B cell (primary cell): Measurements from ENCODE around the gene APBA2. TPM values are rescaled to one million over a fixed set of nuclear protein-coding genes. Genes with fewer than 3 reads are reported as not detected.

Source experiments
- ATAC-seq: fragments of 200-7000 bp; cut with Tn5 transposase; one replicate; pipeline ENCODE4 v1.10.0; 2021; ENCODE audit warnings: low read depth, mild to moderate bottlenecking, moderate number of reproducible peaks, moderate library complexity
- CTCF ChIA-PET: fragments of 350-600 bp; sonication (Branson Sonifier 250); formaldehyde crosslinking; loops from one replicate; lab custom pipeline; 2021; ENCODE audit warnings: antibody characterized with exemption, inconsistent platforms; lab: Charles Lee
- POLR2A ChIA-PET: fragments of 350-600 bp; sonication (Branson Sonifier 250); formaldehyde crosslinking; loops from one replicate; lab custom pipeline; 2021; ENCODE audit warnings: antibody characterized with exemption; lab: Charles Lee
- DNase-seq: peaks from one replicate; pipeline ENCODE4 v3.0.0; 2013
- H2AFZ ChIP-seq: 2 replicates; pipeline ENCODE4 v1.6.1; 2012; ENCODE audit warnings: mild to moderate bottlenecking, low read depth, low read length; ENCODE audit not compliant: insufficient read depth, poor library complexity, severe bottlenecking
- H3K27ac ChIP-seq, 2 donors: 1 replicate in 1 of 2; 2 replicates in 1 of 2; pipeline ENCODE4 v1.5.1; 2012 to 2013; ENCODE audit warnings: low read length in 2 of 2, mild to moderate bottlenecking in 2 of 2, moderate library complexity in 1 of 2
- H3K27me3 ChIP-seq, 4 experiments: fragments of 200-600 bp in 1 of 4; sonication (generic) in 1 of 4; replicated peaks in 1 of 4; 1 replicate in 2 of 4; 2 replicates in 2 of 4; pipeline versions ENCODE4 v1.6.1 to v1.7.0; 2013 to 2016; ENCODE audit warnings: low read length in 3 of 4, mild to moderate bottlenecking in 2 of 4, mixed read lengths in 1 of 4, moderate library complexity in 1 of 4; ENCODE audit not compliant: insufficient read depth in 4 of 4, control insufficient read depth in 3 of 4; ENCODE audit errors: control extremely low read depth in 1 of 4
- H3K36me3 ChIP-seq, 2 experiments: replicated peaks in 1 of 2; 1 replicate in 1 of 2; 2 replicates in 1 of 2; pipeline versions ENCODE4 v1.6.1 to v1.7.1; 2013; ENCODE audit warnings: low read length in 1 of 2; ENCODE audit not compliant: insufficient read depth in 2 of 2, control insufficient read depth in 1 of 2; ENCODE audit errors: control extremely low read depth in 1 of 2, extremely low read depth in 1 of 2
- H3K4me1 ChIP-seq, 2 donors: fragments of 200-600 bp in 1 of 2; sonication (generic) in 1 of 2; 1 replicate in 1 of 2; 2 replicates in 1 of 2; pipeline versions ENCODE4 v1.5.1 to v1.6.1; 2013 to 2017; ENCODE audit warnings: low read length in 2 of 2; ENCODE audit not compliant: control insufficient read depth in 2 of 2, insufficient read depth in 2 of 2
- H3K4me2 ChIP-seq: replicated peaks from 2 replicates; pipeline ENCODE3; 2012; ENCODE audit warnings: mild to moderate bottlenecking, low read depth, low read length; ENCODE audit not compliant: poor library complexity, severe bottlenecking
- H3K4me3 ChIP-seq, 5 experiments: fragments of 200-600 bp in 1 of 5; sonication (generic) in 1 of 5; 1 replicate in 3 of 5; 2 replicates in 2 of 5; pipeline versions ENCODE4 v1.5.1 to v1.7.0; 2011 to 2016; ENCODE audit warnings: low read length in 4 of 5, mild to moderate bottlenecking in 4 of 5, low read depth in 2 of 5, control low read depth in 1 of 5, moderate library complexity in 1 of 5; ENCODE audit not compliant: insufficient read depth in 1 of 5; ENCODE audit errors: control extremely low read depth in 1 of 5, extremely low read depth in 1 of 5
- H3K79me2 ChIP-seq: fragments of 200-600 bp; sonication (generic); one replicate; pipeline ENCODE4 v1.6.0; 2016; ENCODE audit warnings: low read length; ENCODE audit not compliant: control insufficient read depth, insufficient read depth
- H3K9ac ChIP-seq: fragments of 200-600 bp; sonication (generic); 2 replicates; pipeline ENCODE4 v1.6.1; 2017; ENCODE audit warnings: mild to moderate bottlenecking, low read length, moderate library complexity
- H3K9me3 ChIP-seq, 3 donors: one replicate each; pipeline versions ENCODE4 v1.6.1 to v1.7.1; 2013; ENCODE audit warnings: low read length in 2 of 3; ENCODE audit not compliant: control insufficient read depth in 2 of 3, insufficient read depth in 1 of 3; ENCODE audit errors: control extremely low read depth in 1 of 3
- H4K20me1 ChIP-seq: 2 replicates; pipeline ENCODE4 v1.6.0; 2012; ENCODE audit warnings: mild to moderate bottlenecking, low read length; ENCODE audit not compliant: insufficient read depth, control insufficient read depth, poor library complexity, severe bottlenecking
- H3K27ac Mint-ChIP-seq: one replicate; pipeline ENCODE4 v1.8.0; 2021; ENCODE audit warnings: mixed read lengths
- H3K27me3 Mint-ChIP-seq: one replicate; pipeline ENCODE4 v1.8.0; 2021; ENCODE audit warnings: mixed read lengths
- H3K4me1 Mint-ChIP-seq: one replicate; pipeline ENCODE4 v1.8.0; 2021; ENCODE audit warnings: mixed read lengths
- H3K4me3 Mint-ChIP-seq: one replicate; pipeline ENCODE4 v1.8.0; 2021; ENCODE audit warnings: mixed read lengths
- H3K9me3 Mint-ChIP-seq: one replicate; pipeline ENCODE4 v1.8.0; 2022; ENCODE audit warnings: mixed read lengths; ENCODE audit not compliant: insufficient read depth
- EZH2 ChIP-seq: IDR thresholded peaks from 2 replicates; pipeline ENCODE4 v1.6.1; 2012; ENCODE audit warnings: borderline replicate concordance, low read depth, mild to moderate bottlenecking, moderate library complexity, low read length; ENCODE audit not compliant: insufficient read depth, poor library complexity, severe bottlenecking
- WGBS: methylation state at CpG from one replicate; pipeline ENCODE4 v1.1.5; 2013; ENCODE audit warnings: missing lambda C conversion rate; ENCODE audit not compliant: insufficient coverage; 5-methylcytosine and 5-hydroxymethylcytosine counted together
- intact Hi-C: fragments of 100-400 bp; cut with micrococcal nuclease; formaldehyde crosslinking; loops from one replicate; pipeline ENCODE4 v1.10.0; 2022
- polyA plus RNA-seq: library from polyadenylated mRNA; depleted of rRNA; stranded (reverse); fragments of >200 nt; gene quantifications from 2 replicates; pipeline ENCODE4 v1.2.3, GENCODE V29; 2012
- total RNA-seq, 2 donors: library from RNA; stranded (reverse); fragments of 120-200 nt in 1 of 2; gene quantifications; 1 replicate in 1 of 2; 2 replicates in 1 of 2; pipeline versions ENCODE4 v1.2.3 to v1.2.4, GENCODE V29; 2013 to 2022
- TF ChIP-seq, protein P1 (sequence below): fragments of 200-600 bp; IDR thresholded peaks from one replicate; pipeline ENCODE4 v1.8.0; 2022; ENCODE audit warnings: antibody characterized with exemption, mild to moderate bottlenecking

APBA2 gene
- total and polyA plus RNA-seq, 2 donors (not counting 1 experiment from before 2014, with no cell fraction given): 0.19 TPM; not detected in 1

- H3K79me2 ChIP-seq: no peaks in the 10 kb centered on the region
- H3K9me3 ChIP-seq: no peaks in the 10 kb centered on the region
- no peaks in the 10 kb centered on the region for H3K4me1 ChIP-seq
- H3K4me2 ChIP-seq: no peak overlapping the region
- H3K4me3 ChIP-seq: no peak overlapping the region
- TF ChIP-seq, protein P1, sequence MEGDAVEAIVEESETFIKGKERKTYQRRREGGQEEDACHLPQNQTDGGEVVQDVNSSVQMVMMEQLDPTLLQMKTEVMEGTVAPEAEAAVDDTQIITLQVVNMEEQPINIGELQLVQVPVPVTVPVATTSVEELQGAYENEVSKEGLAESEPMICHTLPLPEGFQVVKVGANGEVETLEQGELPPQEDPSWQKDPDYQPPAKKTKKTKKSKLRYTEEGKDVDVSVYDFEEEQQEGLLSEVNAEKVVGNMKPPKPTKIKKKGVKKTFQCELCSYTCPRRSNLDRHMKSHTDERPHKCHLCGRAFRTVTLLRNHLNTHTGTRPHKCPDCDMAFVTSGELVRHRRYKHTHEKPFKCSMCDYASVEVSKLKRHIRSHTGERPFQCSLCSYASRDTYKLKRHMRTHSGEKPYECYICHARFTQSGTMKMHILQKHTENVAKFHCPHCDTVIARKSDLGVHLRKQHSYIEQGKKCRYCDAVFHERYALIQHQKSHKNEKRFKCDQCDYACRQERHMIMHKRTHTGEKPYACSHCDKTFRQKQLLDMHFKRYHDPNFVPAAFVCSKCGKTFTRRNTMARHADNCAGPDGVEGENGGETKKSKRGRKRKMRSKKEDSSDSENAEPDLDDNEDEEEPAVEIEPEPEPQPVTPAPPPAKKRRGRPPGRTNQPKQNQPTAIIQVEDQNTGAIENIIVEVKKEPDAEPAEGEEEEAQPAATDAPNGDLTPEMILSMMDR: no peak
- CTCF ChIA-PET: interaction anchor here (1.2 to 1.4 kb wide), 2 partner anchors 8 to 9 kb away, joined by 3 to 5 read pairs; no protein-coding TSS in a partner anchor
- H4K20me1 ChIP-seq: no peaks in the 10 kb centered on the region
- H3K27me3 ChIP-seq: peaks cover 0 to 3% (median 0%) of the 10 kb centered on the region in 4 experiments
- POLR2A ChIA-PET: no interaction called here
- H3K27ac ChIP-seq: no peak overlapping the region
- Mint-ChIP-seq H3K27ac (no peak overlapping the region), H3K27me3 (peaks cover 9% of the 10 kb centered on the region), H3K9me3 (no peaks in the 10 kb centered on the region), H3K4me1 (peaks cover 7% of the 10 kb centered on the region), H3K4me3 (no peak overlapping the region)
- no peak overlapping the region for H3K9ac ChIP-seq
- WGBS: 88% methylated on average over 10 of the region's 10 CpGs
- H2AFZ ChIP-seq: no peak overlapping the region
- DNase-seq: no peak
- intact Hi-C loops: no loop called here
- H3K36me3 ChIP-seq: no peaks in the 10 kb centered on the region
- no peak for ATAC-seq
Observed at GRCh38 chr15:29109762-29110161, 224.0 kb downstream of the APBA2 start.

- no peaks in the 10 kb centered on the region for H3K4me1 ChIP-seq
- no peak overlapping the region for H3K4me3 Mint-ChIP-seq
- H3K27ac ChIP-seq: no peak overlapping the region
- TF ChIP-seq EZH2: no peak
- TF ChIP-seq, protein P1: no peak
- peaks cover 8% of the 10 kb centered on the region for H3K4me1 Mint-ChIP-seq
- no peak for ATAC-seq
- no peaks in the 10 kb centered on the region for H4K20me1 ChIP-seq
- no peak overlapping the region for H3K4me2 ChIP-seq
- no peaks in the 10 kb centered on the region for H3K9me3 ChIP-seq
- no peak overlapping the region for H3K9ac ChIP-seq
- ChIA-PET POLR2A (no interaction called here), CTCF (interaction anchor here (1.2 to 1.4 kb wide), 2 partner anchors 8 to 9 kb away, joined by 3 to 5 read pairs; no protein-coding TSS in a partner anchor)
- DNase-seq: no peak
- intact Hi-C loops: no loop called here
- H3K4me3 ChIP-seq: no peak overlapping the region
- no peaks in the 10 kb centered on the region for H3K36me3 ChIP-seq
- H2AFZ ChIP-seq: no peak overlapping the region
- peaks cover 10% of the 10 kb centered on the region for H3K27me3 Mint-ChIP-seq
- 84% methylated on average over 5 of the region's 5 CpGs for WGBS
- H3K27ac Mint-ChIP-seq: no peak overlapping the region
- H3K79me2 ChIP-seq: no peaks in the 10 kb centered on the region
- H3K27me3 ChIP-seq: peaks cover 0 to 5% (median 0%) of the 10 kb centered on the region in 4 experiments
- no peaks in the 10 kb centered on the region for H3K9me3 Mint-ChIP-seq
Observed at GRCh38 chr15:29110176-29110575, 224.4 kb downstream of the APBA2 start.
